ENCODE measurements around the gene ATP6V0E2.
"Not testable (repeated sequence)": the region's sequence is repeated elsewhere in the genome, so short reads cannot be mapped to it uniquely, and the experiment has no call there.

The ATP6V0E2 gene

DNA sequence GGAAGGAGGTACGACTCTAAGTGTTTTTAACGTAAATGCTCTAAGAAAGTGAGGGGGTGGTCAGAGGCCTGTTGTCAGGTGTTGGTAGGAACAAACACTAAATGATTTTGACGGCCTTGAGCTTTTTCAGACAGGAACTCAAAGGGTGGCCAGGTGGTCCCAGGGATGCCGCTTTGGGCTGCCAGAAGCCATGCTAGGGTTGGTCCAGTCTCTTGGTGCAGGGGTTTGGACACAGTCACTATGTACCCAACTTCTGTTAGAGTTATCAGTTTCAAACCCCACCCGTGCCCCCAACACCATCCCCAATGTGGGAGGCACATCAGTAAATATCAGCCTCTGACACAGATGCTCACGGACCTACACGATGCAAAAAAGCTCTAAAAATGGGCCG, 9.3 kb downstream of the ATP6V0E2 start:
- DNase-seq (ENCODE audit: insufficient read length, low spot score), result no peak
- no peak for TF ChIP-seq POLR2A (IDR thresholded peaks at IDR 0.05; ENCODE audit: low read depth, low read length)
- FAIRE-seq, result no peak

DNA sequence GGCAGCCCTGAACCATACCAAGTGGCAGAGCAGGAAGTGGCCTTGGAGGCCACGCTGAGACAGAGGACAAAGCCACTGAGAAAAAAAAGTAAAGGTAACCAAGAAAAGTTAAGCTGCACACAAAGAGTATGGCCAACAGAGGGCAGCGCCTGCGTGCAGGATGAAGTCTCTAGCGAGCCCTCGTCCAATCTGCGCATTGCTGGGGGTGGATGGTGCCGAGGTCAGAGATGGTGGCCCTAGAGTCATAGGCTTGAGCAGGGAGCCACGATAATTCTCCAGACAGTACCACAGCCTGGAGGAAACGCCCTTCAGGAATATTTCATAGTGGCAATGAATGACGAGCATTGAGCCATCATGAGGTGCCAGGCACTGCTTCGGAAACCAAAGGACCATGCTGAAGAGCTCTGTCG, 9.7 kb downstream of the ATP6V0E2 start:
- DNase-seq (ENCODE audit: insufficient read length, low spot score), result peak; percentile 29
- no peak for TF ChIP-seq POLR2A (IDR thresholded peaks at IDR 0.05; ENCODE audit: low read depth, low read length)
- no peak for FAIRE-seq

- FAIRE-seq (no peak), DNase-seq (ENCODE audit: insufficient read length, low spot score) (no peak)
- no peak for TF ChIP-seq POLR2A (IDR thresholded peaks at IDR 0.05; ENCODE audit: low read depth, low read length)
These were observed 10.2 kb downstream of the ATP6V0E2 start for GRCh38 chr7:149884016-149884415.

- FAIRE-seq, result no peak
- no peak for TF ChIP-seq POLR2A (IDR thresholded peaks at IDR 0.05; ENCODE audit: low read depth, low read length)
- no peak for DNase-seq (ENCODE audit: insufficient read length, low spot score)
These were observed 10.8 kb downstream of the ATP6V0E2 start for GRCh38 chr7:149884541-149884940.

DNA sequence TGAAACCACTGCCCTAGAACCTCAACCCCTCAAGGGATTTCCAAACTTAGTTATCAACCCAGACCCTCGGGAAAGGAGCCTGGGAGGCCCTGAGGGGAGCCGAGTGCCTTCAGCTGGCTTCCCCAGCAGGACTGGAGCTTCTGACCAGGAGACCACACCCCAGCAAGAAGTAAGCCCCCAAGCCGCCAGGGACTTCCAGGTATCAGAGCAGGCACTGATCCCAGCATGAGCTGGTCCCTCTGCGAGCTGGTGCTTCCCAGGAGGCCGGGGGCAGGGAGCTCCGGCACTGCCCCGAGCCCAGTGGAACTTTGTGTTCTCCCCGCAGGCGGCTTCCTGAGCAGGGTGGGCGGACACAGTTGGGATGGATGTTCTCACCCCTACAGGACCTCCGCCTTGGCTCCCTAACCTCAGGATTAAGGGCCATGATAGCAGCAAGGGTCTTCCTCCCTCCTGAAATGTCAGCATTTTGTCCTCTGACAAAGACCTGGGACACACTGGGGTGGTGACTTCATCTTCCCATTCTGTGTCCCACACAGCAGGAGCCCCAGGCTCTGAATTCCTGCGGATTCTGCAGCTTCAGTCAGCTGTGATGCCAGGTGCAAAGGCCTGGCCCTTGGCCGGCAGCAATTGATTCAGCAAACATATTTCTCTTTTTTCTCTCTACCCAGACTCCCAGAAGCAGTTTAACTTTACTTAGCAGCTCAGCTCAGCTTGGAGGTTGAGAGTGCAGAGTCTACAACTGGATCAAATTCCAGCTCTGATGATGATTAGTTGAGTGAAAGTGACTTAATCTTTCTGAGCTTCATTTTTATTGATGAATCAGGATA, 11.6 kb downstream of the ATP6V0E2 start:
- no peak for TF ChIP-seq POLR2A (IDR thresholded peaks at IDR 0.05; ENCODE audit: low read depth, low read length)
- DNase-seq (ENCODE audit: insufficient read length, low spot score) (no peak), FAIRE-seq (no peak)

- no peak for TF ChIP-seq POLR2A (IDR thresholded peaks at IDR 0.05; ENCODE audit: low read depth, low read length)
- DNase-seq (ENCODE audit: insufficient read length, low spot score) (no peak), FAIRE-seq (no peak)
These were observed 12.2 kb downstream of the ATP6V0E2 start for GRCh38 chr7:149886018-149886415.

GRCh38 chr7:149887311-149887710, 13.5 kb downstream of the ATP6V0E2 start:
- DNase-seq (ENCODE audit: insufficient read length, low spot score), result no peak
- FAIRE-seq, result no peak
- no peak for TF ChIP-seq POLR2A (IDR thresholded peaks at IDR 0.05; ENCODE audit: low read depth, low read length)

GRCh38 chr7:149890715-149891114, 16.9 kb downstream of the ATP6V0E2 start:
- DNase-seq (ENCODE audit: insufficient read length, low spot score), result not testable (repeated sequence)
- peak; percentile 27 for FAIRE-seq

GRCh38 chr7:149894957-149895356, 21.2 kb downstream of the ATP6V0E2 start:
- DNase-seq (ENCODE audit: insufficient read length, low spot score); FAIRE-seq: not testable (repeated sequence)

DNA sequence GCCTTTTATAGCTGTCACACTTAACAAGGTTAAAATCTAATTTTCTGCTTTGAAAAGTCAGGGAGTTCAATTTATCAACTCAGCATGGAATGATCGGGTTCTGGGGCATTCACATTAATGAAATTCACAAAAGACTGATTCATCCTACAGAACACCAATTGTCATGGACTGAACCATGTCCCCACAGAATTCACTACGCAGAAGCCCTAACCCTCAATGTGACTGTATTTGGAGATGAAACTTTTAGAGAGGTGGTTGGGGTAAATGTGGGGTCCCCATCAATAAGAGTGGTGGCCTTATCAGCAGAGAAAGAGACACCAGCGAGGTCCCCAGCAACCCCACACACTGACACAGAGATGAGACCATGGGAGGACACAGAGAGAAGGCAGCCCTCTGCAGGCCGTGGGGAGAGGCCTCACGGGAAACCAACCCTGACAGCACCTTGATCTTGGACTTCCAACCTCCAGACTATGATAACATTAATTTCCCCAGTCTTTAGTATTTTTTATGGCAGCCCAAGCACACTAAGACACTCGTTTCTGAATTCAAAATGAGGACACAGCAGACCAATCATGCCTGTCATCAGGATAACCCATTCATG, 34.1 kb downstream of the ATP6V0E2 start:
- not testable (repeated sequence) for FAIRE-seq

GRCh38 chr7:149910219-149910618, 36.5 kb downstream of the ATP6V0E2 start:
- not testable (repeated sequence) for DNase-seq (ENCODE audit: insufficient read length, low spot score); FAIRE-seq

More for the DNA sequence above, 34.1 kb downstream of the ATP6V0E2 start:
- not testable (repeated sequence) for DNase-seq (ENCODE audit: insufficient read length, low spot score)

DNA sequence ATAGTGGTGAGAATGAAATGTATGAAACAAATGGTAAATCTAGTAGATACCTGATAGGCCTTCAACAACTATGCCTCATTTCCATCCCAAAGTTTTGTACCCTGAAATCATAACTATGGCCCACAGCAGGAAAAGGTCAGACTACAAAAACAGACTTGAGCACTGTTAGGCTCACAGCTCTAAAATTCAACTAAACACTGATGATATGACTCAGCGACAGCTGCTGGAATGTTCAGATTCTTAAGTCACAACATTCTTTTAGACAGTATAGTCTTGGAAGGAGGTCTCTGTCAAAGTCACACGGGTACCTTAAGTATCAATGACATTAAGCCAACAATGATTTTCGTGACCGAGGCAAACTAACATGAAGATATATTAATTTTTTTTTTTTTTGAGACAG, 38.4 kb downstream of the ATP6V0E2 start:
- peak; percentile 20 for FAIRE-seq

DNA sequence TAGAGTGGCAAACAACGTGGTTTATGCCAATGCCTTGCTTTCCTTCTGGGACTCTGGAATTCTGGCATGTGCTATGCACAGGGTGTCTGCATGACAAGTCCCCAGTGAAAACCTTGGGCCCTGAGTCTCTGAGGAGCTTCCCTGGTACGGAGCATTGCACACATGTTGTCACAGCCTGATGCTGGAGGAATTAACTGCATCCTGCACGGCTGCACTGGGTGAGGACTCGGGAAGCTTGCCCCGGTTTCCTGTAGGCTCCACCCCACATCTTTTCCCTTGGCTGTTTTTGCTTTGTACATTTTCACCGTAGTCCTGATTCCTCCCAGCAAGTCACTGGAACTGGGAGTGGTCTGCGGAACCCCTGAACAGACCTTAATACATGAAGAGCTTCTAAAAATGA, 52.6 kb downstream of the ATP6V0E2 start:
- not testable (repeated sequence) for DNase-seq (ENCODE audit: insufficient read length, low spot score); FAIRE-seq

More for the DNA sequence above, 38.4 kb downstream of the ATP6V0E2 start:
- not testable (repeated sequence) for DNase-seq (ENCODE audit: insufficient read length, low spot score)

Measured in H54 (cell line).